Measurements from ENCODE around the gene FGFR4. TPM values are rescaled to one million over a fixed set of nuclear protein-coding genes. Genes with fewer than 3 reads are reported as not detected.

Gene FGFR4
- total RNA-seq, 1 experiment from 2014 or later = 24.6 TPM

GRCh38 chr5:177089127-177089526, 2.4 kb downstream of the FGFR4 start:
- no TSS peak for BruUV-seq (replicated peaks)
- ChIA-PET CTCF (no interaction called here), POLR2A (ENCODE audit: unreplicated experiment) (no interaction called here)
- H3K36me3 ChIP-seq (ENCODE audit: low read depth, low read length) = no peaks in the 10 kb centered on the region
- no peak overlapping the region for H2AFZ ChIP-seq (ENCODE audit: low read length)
- H3K9ac ChIP-seq (ENCODE audit: low read length) = no peak overlapping the region
- no peak for DNase-seq
- H3K79me2 ChIP-seq (ENCODE audit: low read length) = 0 out of 2 replicates have a peak, but pooled peaks cover 3% of the 10 kb centered on the region
- H3K4me1 ChIP-seq (ENCODE audit: insufficient read depth, low read length) = peaks cover 8% of the 10 kb centered on the region; the same call in 1 of the 2 replicates
- no peaks in the 10 kb centered on the region for H4K20me1 ChIP-seq (ENCODE audit: low read length)
- H3K27me3 ChIP-seq (ENCODE audit: low read length) = no peaks in the 10 kb centered on the region
- no peak for ATAC-seq
- H3K4me3 ChIP-seq (ENCODE audit: low read length) = no peak overlapping the region
- TF ChIP-seq, protein P1, sequence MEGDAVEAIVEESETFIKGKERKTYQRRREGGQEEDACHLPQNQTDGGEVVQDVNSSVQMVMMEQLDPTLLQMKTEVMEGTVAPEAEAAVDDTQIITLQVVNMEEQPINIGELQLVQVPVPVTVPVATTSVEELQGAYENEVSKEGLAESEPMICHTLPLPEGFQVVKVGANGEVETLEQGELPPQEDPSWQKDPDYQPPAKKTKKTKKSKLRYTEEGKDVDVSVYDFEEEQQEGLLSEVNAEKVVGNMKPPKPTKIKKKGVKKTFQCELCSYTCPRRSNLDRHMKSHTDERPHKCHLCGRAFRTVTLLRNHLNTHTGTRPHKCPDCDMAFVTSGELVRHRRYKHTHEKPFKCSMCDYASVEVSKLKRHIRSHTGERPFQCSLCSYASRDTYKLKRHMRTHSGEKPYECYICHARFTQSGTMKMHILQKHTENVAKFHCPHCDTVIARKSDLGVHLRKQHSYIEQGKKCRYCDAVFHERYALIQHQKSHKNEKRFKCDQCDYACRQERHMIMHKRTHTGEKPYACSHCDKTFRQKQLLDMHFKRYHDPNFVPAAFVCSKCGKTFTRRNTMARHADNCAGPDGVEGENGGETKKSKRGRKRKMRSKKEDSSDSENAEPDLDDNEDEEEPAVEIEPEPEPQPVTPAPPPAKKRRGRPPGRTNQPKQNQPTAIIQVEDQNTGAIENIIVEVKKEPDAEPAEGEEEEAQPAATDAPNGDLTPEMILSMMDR (conservative IDR thresholded peaks at IDR 0.05; ENCODE audit: low read depth, low read length) = no peak
- no peak for TF ChIP-seq EZH2phosphoT487 (IDR thresholded peaks at IDR 0.05; ENCODE audit: borderline replicate concordance, low read length)
- TF ChIP-seq EZH2 (IDR thresholded peaks at IDR 0.05; ENCODE audit: low read length, unreplicated experiment) = no peak
- H3K9me3 ChIP-seq (ENCODE audit: low read length) = no peaks in the 10 kb centered on the region
- H3F3A ChIP-seq (ENCODE audit: low read length, unreplicated experiment) = peaks cover 6% of the 10 kb centered on the region
- no peak overlapping the region for H3K27ac ChIP-seq (ENCODE audit: low read length)
- H3K9me2 ChIP-seq (replicated peaks; ENCODE audit: low read length) = no peaks in the 10 kb centered on the region
- intact Hi-C loops (cut with micrococcal nuclease) = no loop called here
- H3K4me2 ChIP-seq (ENCODE audit: low read length) = no peak overlapping the region

DNA sequence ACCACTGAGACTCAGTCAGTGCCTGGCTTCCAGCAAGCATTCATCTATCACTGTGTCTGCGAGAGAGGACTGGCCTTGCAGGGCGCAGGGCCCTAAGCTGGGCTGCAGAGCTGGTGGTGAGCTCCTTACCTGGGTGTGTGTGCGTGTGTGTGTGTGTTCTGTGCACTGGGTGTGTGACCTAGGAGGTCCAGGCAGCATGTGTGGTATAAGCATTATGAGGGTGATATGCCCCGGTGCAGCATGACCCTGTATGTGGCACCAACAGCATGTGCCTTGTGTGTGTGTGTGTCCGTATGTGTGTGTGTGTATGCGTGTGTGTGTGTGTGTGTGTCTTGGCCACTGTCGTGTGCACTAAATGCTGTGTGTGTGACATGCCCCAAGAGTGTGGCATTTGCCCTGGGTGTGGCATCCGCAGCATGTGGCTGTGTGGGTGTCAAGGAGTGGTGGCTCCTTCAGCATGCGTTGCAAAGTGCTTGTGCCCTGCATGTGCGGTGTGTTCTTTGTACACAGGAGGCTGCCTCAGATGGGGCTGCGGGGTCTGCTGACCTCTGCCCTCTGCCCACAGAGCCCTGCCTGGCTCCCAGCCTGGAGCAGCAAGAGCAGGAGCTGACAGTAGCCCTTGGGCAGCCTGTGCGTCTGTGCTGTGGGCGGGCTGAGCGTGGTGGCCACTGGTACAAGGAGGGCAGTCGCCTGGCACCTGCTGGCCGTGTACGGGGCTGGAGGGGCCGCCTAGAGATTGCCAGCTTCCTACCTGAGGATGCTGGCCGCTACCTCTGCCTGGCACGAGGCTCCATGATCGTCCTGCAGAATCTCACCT, 3.3 kb downstream of the FGFR4 start:
- H3K79me2 ChIP-seq (ENCODE audit: low read length) = 0 out of 2 replicates have a peak, but pooled peaks cover 3% of the 10 kb centered on the region
- TF ChIP-seq EZH2 (IDR thresholded peaks at IDR 0.05; ENCODE audit: low read length, unreplicated experiment) = no peak
- TF ChIP-seq, protein P1 (conservative IDR thresholded peaks at IDR 0.05; ENCODE audit: low read depth, low read length) = no peak
- no peak for TF ChIP-seq EZH2phosphoT487 (IDR thresholded peaks at IDR 0.05; ENCODE audit: borderline replicate concordance, low read length)
- intact Hi-C loops (cut with micrococcal nuclease) = no loop called here
- no peaks in the 10 kb centered on the region for H3K36me3 ChIP-seq (ENCODE audit: low read depth, low read length)
- ChIA-PET CTCF (no interaction called here), POLR2A (ENCODE audit: unreplicated experiment) (no interaction called here)
- DNase-seq (no peak), ATAC-seq (no peak)
- H3K9me2 ChIP-seq (replicated peaks; ENCODE audit: low read length) = no peaks in the 10 kb centered on the region
- H3K27ac ChIP-seq (ENCODE audit: low read length) = no peak overlapping the region
- H3K4me2 ChIP-seq (ENCODE audit: low read length) = no peak overlapping the region
- peaks cover 6% of the 10 kb centered on the region for H3F3A ChIP-seq (ENCODE audit: low read length, unreplicated experiment)
- H3K4me1 ChIP-seq (ENCODE audit: insufficient read depth, low read length) = peaks cover 8% of the 10 kb centered on the region; the same call in 1 of the 2 replicates
- no TSS peak for BruUV-seq (replicated peaks)
- no peaks in the 10 kb centered on the region for H4K20me1 ChIP-seq (ENCODE audit: low read length)
- H3K9me3 ChIP-seq (ENCODE audit: low read length) = no peaks in the 10 kb centered on the region
- no peak overlapping the region for H3K4me3 ChIP-seq (ENCODE audit: low read length)
- no peaks in the 10 kb centered on the region for H3K27me3 ChIP-seq (ENCODE audit: low read length)
- no peak overlapping the region for H2AFZ ChIP-seq (ENCODE audit: low read length)
- H3K9ac ChIP-seq (ENCODE audit: low read length) = no peak overlapping the region

GRCh38 chr5:177090813-177091212, 4.1 kb downstream of the FGFR4 start:
- Histone ChIP-seq H3K9me3 (ENCODE audit: low read length) (no peaks in the 10 kb centered on the region), H3K9me2 (replicated peaks; ENCODE audit: low read length) (no peaks in the 10 kb centered on the region), H3K4me2 (ENCODE audit: low read length) (no peak overlapping the region), H3K79me2 (ENCODE audit: low read length) (0 out of 2 replicates have a peak, but pooled peaks cover 3% of the 10 kb centered on the region), H3K9ac (ENCODE audit: low read length) (no peak overlapping the region), H2AFZ (ENCODE audit: low read length) (no peak overlapping the region), H4K20me1 (ENCODE audit: low read length) (no peaks in the 10 kb centered on the region), H3K36me3 (ENCODE audit: low read depth, low read length) (no peaks in the 10 kb centered on the region), H3K27me3 (ENCODE audit: low read length) (no peaks in the 10 kb centered on the region), H3K27ac (ENCODE audit: low read length) (no peak overlapping the region), H3K4me1 (ENCODE audit: insufficient read depth, low read length) (peaks cover 8% of the 10 kb centered on the region; the same call in 1 of the 2 replicates), H3K4me3 (ENCODE audit: low read length) (no peak overlapping the region), H3F3A (ENCODE audit: low read length, unreplicated experiment) (peaks cover 5% of the 10 kb centered on the region)
- ChIA-PET POLR2A (ENCODE audit: unreplicated experiment) (no interaction called here), CTCF (no interaction called here)
- DNase-seq (no peak), ATAC-seq (no peak)
- BruUV-seq (replicated peaks) = no TSS peak
- no peak for TF ChIP-seq EZH2 (IDR thresholded peaks at IDR 0.05; ENCODE audit: low read length, unreplicated experiment)
- TF ChIP-seq, protein P1 (conservative IDR thresholded peaks at IDR 0.05; ENCODE audit: low read depth, low read length) = no peak
- intact Hi-C loops (cut with micrococcal nuclease) = no loop called here
